Left ventricle myocardium inferior (tissue), 1 donor: ENCODE measurements around the gene NR1I3. TPM values are rescaled to one million over a fixed set of nuclear protein-coding genes. Genes with fewer than 3 reads are reported as not detected.
A peak's percentile ranks its signal among the peaks of the same experiment; 100 is the strongest.
"Not testable (repeated sequence)": the region's sequence is repeated elsewhere in the genome, so short reads cannot be mapped to it uniquely, and the experiment has no call there.

Experiments used
- DNase-seq: peaks from one replicate; pipeline ENCODE4 v3.0.0-alpha.2; 2020
- H3K27ac ChIP-seq: fragments of 200-600 bp; replicated peaks from 2 replicates; pipeline ENCODE4 v1.8.0; 2021
- H3K27me3 ChIP-seq: fragments of 200-600 bp; 2 replicates; pipeline ENCODE4 v1.8.0; 2021; ENCODE audit warnings: low read depth
- H3K36me3 ChIP-seq: fragments of 200-600 bp; 2 replicates; pipeline ENCODE4 v1.8.0; 2021
- H3K4me1 ChIP-seq: fragments of 200-600 bp; 2 replicates; pipeline ENCODE4 v1.8.0; 2021
- H3K4me3 ChIP-seq: fragments of 200-600 bp; 2 replicates; pipeline ENCODE4 v1.8.0; 2021; ENCODE audit warnings: mild to moderate bottlenecking, moderate library complexity
- H3K9me3 ChIP-seq: fragments of 200-600 bp; replicated peaks from 2 replicates; pipeline ENCODE4 v1.8.0; 2021
- intact Hi-C: fragments of 100-400 bp; cut with micrococcal nuclease; formaldehyde crosslinking; loops from one replicate; pipeline ENCODE4 v1.11.0; 2022
- total RNA-seq: library from RNA; stranded (reverse); fragmentation: NEBNext Ultra II Directional; extraction: Animal tissue kit (Norgen Biotek cat#: 25700); gene quantifications from one replicate; pipeline ENCODE4 v1.2.1, GENCODE V29; 2021
- TF ChIP-seq, protein P1 (sequence below): fragments of 200-600 bp; IDR thresholded peaks from 2 replicates; pipeline ENCODE4 v1.8.0; 2021; ENCODE audit warnings: antibody characterized with exemption, mild to moderate bottlenecking, borderline replicate concordance
- donor health status: DM: no; HTN: yes; CAD: no; lungs with severe emphysema.

Gene NR1I3
- total RNA-seq, 1 donor from 2014 or later = not detected

DNA sequence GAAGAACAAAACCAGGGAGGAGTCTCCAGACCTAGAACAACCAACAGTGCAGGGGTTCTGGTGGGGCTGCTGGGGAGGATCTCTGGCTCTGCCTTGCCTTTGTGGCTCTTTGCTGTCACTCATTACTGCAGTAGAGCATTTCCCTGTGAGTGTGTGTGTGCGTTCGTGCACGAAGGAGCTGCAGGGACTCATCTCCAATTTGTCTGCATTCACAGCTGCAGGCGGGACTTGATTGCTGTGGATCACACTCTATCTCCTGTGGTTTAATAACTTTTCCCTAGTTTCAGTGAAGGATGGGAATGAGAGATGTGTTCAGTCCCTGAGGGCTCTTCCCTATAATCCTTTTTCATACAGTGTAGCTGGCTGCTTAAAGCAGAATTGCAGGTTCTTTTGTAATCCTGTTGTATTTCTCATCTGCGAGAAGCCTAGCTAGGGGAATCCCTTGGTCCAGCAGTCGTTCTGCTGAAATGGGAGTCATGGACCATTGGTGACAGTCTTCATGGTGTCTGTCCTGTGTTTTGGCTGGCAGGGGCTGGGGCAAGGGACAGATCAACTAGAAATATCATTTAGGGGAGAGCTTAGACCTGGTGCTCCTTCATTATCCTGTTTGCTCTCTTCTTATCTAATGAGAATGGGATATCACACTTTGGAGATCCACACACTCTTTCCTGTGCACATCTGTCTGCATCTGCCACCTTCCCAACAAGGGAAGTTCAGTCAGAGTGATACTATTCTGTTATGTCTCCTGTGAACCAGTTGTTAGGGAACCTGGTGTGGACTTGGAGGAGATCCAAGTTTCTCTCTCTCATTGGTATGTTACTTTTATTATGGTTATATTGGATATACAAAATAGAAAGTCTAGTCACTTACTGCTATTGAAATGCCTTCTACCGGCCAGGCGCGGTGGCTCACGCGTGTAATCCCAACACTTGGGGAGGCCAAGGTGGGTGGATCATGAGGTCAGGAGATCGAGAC is 23.5 kb upstream of the NR1I3 start:
- TF ChIP-seq, protein P1, sequence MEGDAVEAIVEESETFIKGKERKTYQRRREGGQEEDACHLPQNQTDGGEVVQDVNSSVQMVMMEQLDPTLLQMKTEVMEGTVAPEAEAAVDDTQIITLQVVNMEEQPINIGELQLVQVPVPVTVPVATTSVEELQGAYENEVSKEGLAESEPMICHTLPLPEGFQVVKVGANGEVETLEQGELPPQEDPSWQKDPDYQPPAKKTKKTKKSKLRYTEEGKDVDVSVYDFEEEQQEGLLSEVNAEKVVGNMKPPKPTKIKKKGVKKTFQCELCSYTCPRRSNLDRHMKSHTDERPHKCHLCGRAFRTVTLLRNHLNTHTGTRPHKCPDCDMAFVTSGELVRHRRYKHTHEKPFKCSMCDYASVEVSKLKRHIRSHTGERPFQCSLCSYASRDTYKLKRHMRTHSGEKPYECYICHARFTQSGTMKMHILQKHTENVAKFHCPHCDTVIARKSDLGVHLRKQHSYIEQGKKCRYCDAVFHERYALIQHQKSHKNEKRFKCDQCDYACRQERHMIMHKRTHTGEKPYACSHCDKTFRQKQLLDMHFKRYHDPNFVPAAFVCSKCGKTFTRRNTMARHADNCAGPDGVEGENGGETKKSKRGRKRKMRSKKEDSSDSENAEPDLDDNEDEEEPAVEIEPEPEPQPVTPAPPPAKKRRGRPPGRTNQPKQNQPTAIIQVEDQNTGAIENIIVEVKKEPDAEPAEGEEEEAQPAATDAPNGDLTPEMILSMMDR = no peak
- Histone ChIP-seq H3K27ac (no peak overlapping the region), H3K4me3 (no peak overlapping the region), H3K36me3 (peaks cover 6% of the 10 kb centered on the region), H3K9me3 (peaks cover 14% of the 10 kb centered on the region), H3K27me3 (peaks cover 61% of the 10 kb centered on the region), H3K4me1 (peaks cover 15% of the 10 kb centered on the region)
- no peak for DNase-seq
- intact Hi-C loops = no loop called here

- peaks cover 67% of the 10 kb centered on the region for H3K27me3 ChIP-seq
- peaks cover 20% of the 10 kb centered on the region for H3K9me3 ChIP-seq
- H3K4me3 ChIP-seq = no peak overlapping the region
- H3K27ac ChIP-seq = no peak overlapping the region
- intact Hi-C loops = no loop called here
- H3K36me3 ChIP-seq = peaks cover 6% of the 10 kb centered on the region
- TF ChIP-seq, protein P1 = no peak
- DNase-seq = no peak
- H3K4me1 ChIP-seq = peaks cover 9% of the 10 kb centered on the region
These were observed 22.6 kb upstream of the NR1I3 start for GRCh38 chr1:161260376-161261260.

DNA sequence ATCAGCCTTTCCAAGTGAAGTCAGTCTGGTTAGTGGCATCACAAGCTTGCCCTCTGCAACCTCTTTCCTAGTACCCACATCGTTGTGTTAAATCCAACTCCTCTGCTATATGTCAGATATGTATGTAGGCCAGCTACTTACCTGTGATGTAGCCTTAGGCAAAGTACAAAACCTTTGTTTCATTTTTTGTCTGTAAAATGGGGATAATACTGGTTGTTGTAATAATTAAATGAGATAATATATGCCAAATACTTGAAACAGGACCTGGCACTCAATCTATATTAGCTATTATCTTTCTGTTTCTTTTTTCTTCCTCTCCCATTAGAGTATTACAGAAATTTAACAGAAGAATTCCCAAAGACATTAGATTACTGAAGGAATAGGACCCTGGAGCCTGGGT is 21.8 kb upstream of the NR1I3 start:
- TF ChIP-seq, protein P1 = no peak
- Histone ChIP-seq H3K4me1 (peaks cover 9% of the 10 kb centered on the region), H3K27me3 (peaks cover 67% of the 10 kb centered on the region), H3K4me3 (no peak overlapping the region), H3K9me3 (peaks cover 20% of the 10 kb centered on the region), H3K36me3 (peaks cover 6% of the 10 kb centered on the region), H3K27ac (no peak overlapping the region)
- intact Hi-C loops = no loop called here
- DNase-seq = no peak

DNA sequence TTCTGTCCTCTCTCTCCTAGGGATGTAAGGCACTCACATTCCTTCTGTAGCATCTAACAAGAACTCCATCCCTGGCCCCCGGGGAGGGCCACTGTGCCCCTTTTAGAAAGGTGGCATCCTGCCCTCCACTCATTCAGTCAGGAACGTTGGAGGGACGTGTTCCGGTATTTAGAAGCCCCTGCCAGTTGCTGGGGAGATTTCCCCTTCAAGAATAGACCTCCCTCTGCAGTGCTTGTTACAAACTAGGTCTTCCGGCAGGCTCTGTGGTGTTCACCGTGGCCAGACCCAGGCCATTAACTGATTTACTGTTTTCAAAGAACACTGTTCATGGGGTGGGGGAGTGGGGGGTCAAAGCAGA is 21.3 kb upstream of the NR1I3 start:
- Histone ChIP-seq H3K36me3 (peaks cover 6% of the 10 kb centered on the region), H3K4me1 (peaks cover 9% of the 10 kb centered on the region), H3K9me3 (peaks cover 20% of the 10 kb centered on the region), H3K27ac (no peak overlapping the region), H3K4me3 (peak overlapping the region; percentile 65), H3K27me3 (peaks cover 67% of the 10 kb centered on the region)
- intact Hi-C loops = no loop called here
- TF ChIP-seq, protein P1 = no peak
- DNase-seq = no peak

GRCh38 chr1:161258439-161259344 is 20.7 kb upstream of the NR1I3 start, which contains the start of gene PCP4L1:
Gene PCP4L1, plus strand, starts transcription at chr1:161258745. Its CDS starts 230 bp downstream, at chr1:161258975.
- Histone ChIP-seq H3K9me3 (peaks cover 20% of the 10 kb centered on the region), H3K4me3 (peak within 1 kb of the TSS; percentile 65), H3K27me3 (peaks cover 67% of the 10 kb centered on the region), H3K36me3 (peaks cover 6% of the 10 kb centered on the region), H3K4me1 (peaks cover 9% of the 10 kb centered on the region), H3K27ac (no peak within 1 kb of the TSS)
- intact Hi-C loops = no loop called here
- DNase-seq = peak; percentile 20
- TF ChIP-seq, protein P1 = no peak

DNA sequence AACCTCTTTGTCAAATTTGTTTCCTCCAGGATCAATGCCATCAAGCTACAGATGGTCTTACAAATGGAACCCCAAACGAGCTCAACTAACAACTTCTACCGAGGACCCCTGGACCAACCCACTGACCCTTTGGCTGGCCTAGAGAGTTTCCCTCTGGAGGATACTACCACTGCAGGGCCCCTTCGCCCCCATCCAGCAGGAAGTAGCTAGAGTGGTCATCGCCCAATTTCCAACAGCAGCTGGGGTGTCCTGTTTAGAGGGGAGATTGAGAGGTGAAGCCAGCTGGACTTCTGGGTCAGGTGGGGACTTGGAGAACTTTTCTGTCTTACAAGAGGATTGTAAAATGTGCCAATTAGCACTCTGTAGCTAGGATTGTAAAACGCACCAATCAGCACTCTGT is 19.1 kb upstream of the NR1I3 start:
- H3K27me3 ChIP-seq = peaks cover 60% of the 10 kb centered on the region
- DNase-seq, intact Hi-C loops, H3K4me3 ChIP-seq, H3K36me3 ChIP-seq, H3K27ac ChIP-seq, H3K4me1 ChIP-seq: not testable (repeated sequence)
- peaks cover 20% of the 10 kb centered on the region for H3K9me3 ChIP-seq

- H3K27ac ChIP-seq, H3K4me1 ChIP-seq, H3K4me3 ChIP-seq, H3K36me3 ChIP-seq, DNase-seq, intact Hi-C loops: not testable (repeated sequence)
- H3K9me3 ChIP-seq = peaks cover 25% of the 10 kb centered on the region
- H3K27me3 ChIP-seq = peaks cover 50% of the 10 kb centered on the region
These were observed 18.0 kb upstream of the NR1I3 start for GRCh38 chr1:161255955-161256520.
